WTC11 (cell line): Measurements from ENCODE around the gene CLPSL1. TPM values are rescaled to one million over a fixed set of nuclear protein-coding genes. Genes with fewer than 3 reads are reported as not detected.

ENCODE experiments used
- ATAC-seq: fragments of 200-7000 bp; cut with Tn5 transposase; 2 replicates; pipeline ENCODE4 v1.10.0; 2021; ENCODE audit warnings: mild to moderate bottlenecking, moderate library complexity
- CTCF ChIA-PET: fragments of 300-600 bp; sonication (Branson Sonifier 250); formaldehyde crosslinking; loops from one replicate; lab custom pipeline; 2021; ENCODE audit warnings: antibody characterized with exemption; lab: Charles Lee
- POLR2A ChIA-PET: fragments of 350-600 bp; sonication (Branson Sonifier 250); formaldehyde crosslinking; loops from one replicate; lab custom pipeline; 2021; ENCODE audit warnings: antibody characterized with exemption; lab: Charles Lee
- DNase-seq: peaks from one replicate; pipeline ENCODE4 v3.0.0; 2021; ENCODE audit warnings: low spot score
- H3K27ac Mint-ChIP-seq: 2 replicates; pipeline ENCODE4 v1.8.0; 2021; ENCODE audit warnings: mixed read lengths
- H3K27me3 Mint-ChIP-seq: 2 replicates; pipeline ENCODE4 v1.8.0; 2021; ENCODE audit warnings: low read depth, mild to moderate bottlenecking, moderate library complexity, mixed read lengths
- H3K36me3 Mint-ChIP-seq: 2 replicates; pipeline ENCODE4 v1.8.0; 2021; ENCODE audit warnings: mixed read lengths
- H3K4me1 Mint-ChIP-seq: 2 replicates; pipeline ENCODE4 v1.8.0; 2022; ENCODE audit warnings: mixed read lengths
- H3K4me3 Mint-ChIP-seq: 2 replicates; pipeline ENCODE4 v1.8.0; 2021; ENCODE audit warnings: mild to moderate bottlenecking, moderate library complexity, mixed read lengths
- H3K9me3 Mint-ChIP-seq: 2 replicates; pipeline ENCODE4 v1.8.0; 2021; ENCODE audit warnings: mixed read lengths
- ETV6 ChIP-seq: sonication (generic); formaldehyde crosslinking; IDR thresholded peaks from 2 replicates; pipeline ENCODE4 v1.8.1; 2022; ENCODE audit warnings: mild to moderate bottlenecking, missing genetic modification reagents
- HMGA2 ChIP-seq: fragments of 250-450 bp; sonication (Bioruptor Pico); IDR thresholded peaks from 2 replicates; pipeline ENCODE4 v1.4.0; 2021; ENCODE audit warnings: mild to moderate bottlenecking, moderate library complexity
- NR1H2 ChIP-seq: sonication (generic); formaldehyde crosslinking; IDR thresholded peaks from 2 replicates; pipeline ENCODE4 v1.9.0; 2021; ENCODE audit warnings: mild to moderate bottlenecking, moderate library complexity, missing genetic modification reagents
- RORB ChIP-seq: fragments of 250-450 bp; sonication (Bioruptor Pico); IDR thresholded peaks from 2 replicates; pipeline ENCODE4 v1.9.0; 2021; ENCODE audit warnings: mild to moderate bottlenecking
- total RNA-seq: library from RNA; stranded (reverse); gene quantifications from 3 replicates; pipeline ENCODE4 v1.2.3, GENCODE V29; 2021
- TF ChIP-seq, protein P1 (sequence below): sonication (generic); formaldehyde crosslinking; IDR thresholded peaks from 2 replicates; pipeline ENCODE4 v1.8.0; 2022; ENCODE audit warnings: missing genetic modification reagents
- TF ChIP-seq, protein P2 (sequence below): sonication (generic); formaldehyde crosslinking; conservative IDR thresholded peaks from 2 replicates; pipeline ENCODE4 v1.8.1; 2023; ENCODE audit warnings: mild to moderate bottlenecking, low read depth, missing genetic modification reagents, moderate library complexity
- TF ChIP-seq, protein P3 (sequence below): sonication (generic); formaldehyde crosslinking; IDR thresholded peaks from 2 replicates; pipeline ENCODE4 v1.8.1; 2023; ENCODE audit warnings: mild to moderate bottlenecking, missing genetic modification reagents, borderline replicate concordance
- TF ChIP-seq, protein P4 (sequence below): sonication (generic); formaldehyde crosslinking; IDR thresholded peaks from 2 replicates; pipeline ENCODE4 v1.8.0; 2022; ENCODE audit warnings: mild to moderate bottlenecking, missing genetic modification reagents
- TF ChIP-seq, protein P5 (sequence below): sonication (generic); formaldehyde crosslinking; IDR thresholded peaks from 2 replicates; pipeline ENCODE4 v1.8.0; 2022; ENCODE audit warnings: mild to moderate bottlenecking, missing genetic modification reagents
- TF ChIP-seq, protein P6 (sequence below): sonication (generic); formaldehyde crosslinking; conservative IDR thresholded peaks from 2 replicates; pipeline ENCODE4 v1.8.1; 2022; ENCODE audit warnings: mild to moderate bottlenecking, missing genetic modification reagents
- TF ChIP-seq, protein P7 (sequence below): sonication (generic); formaldehyde crosslinking; IDR thresholded peaks from 2 replicates; pipeline ENCODE4 v1.8.0; 2023; ENCODE audit warnings: missing genetic modification reagents, mild to moderate bottlenecking, borderline replicate concordance
- TF ChIP-seq, protein P8 (sequence below): fragments of 250-450 bp; sonication (Bioruptor Pico); IDR thresholded peaks from 2 replicates; pipeline ENCODE4 v2.1.2; 2022; ENCODE audit warnings: mild to moderate bottlenecking, moderate library complexity

Gene CLPSL1
- total RNA-seq, 1 experiment from 2014 or later, result 0.42 TPM

DNA sequence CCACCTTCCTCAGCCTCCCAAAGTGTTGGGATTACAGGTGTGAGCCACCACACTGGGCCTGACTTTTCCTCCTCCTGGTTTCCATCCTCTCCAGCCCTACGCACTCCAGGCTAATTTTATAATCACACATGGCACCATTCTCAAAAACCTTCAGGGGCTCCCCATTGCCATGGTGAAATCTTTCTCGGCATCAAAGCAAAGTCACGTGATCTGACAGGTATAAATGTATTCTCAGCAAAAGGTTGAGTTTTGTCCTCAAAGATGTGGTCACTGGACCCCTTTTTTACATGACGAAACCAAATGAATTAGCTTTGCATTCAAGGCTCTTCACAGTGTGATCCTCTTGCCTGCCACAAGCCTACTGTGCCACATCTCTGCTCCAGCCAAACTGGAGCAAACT, 28.5 kb upstream of the CLPSL1 start (continued):
- TF ChIP-seq, protein P1, sequence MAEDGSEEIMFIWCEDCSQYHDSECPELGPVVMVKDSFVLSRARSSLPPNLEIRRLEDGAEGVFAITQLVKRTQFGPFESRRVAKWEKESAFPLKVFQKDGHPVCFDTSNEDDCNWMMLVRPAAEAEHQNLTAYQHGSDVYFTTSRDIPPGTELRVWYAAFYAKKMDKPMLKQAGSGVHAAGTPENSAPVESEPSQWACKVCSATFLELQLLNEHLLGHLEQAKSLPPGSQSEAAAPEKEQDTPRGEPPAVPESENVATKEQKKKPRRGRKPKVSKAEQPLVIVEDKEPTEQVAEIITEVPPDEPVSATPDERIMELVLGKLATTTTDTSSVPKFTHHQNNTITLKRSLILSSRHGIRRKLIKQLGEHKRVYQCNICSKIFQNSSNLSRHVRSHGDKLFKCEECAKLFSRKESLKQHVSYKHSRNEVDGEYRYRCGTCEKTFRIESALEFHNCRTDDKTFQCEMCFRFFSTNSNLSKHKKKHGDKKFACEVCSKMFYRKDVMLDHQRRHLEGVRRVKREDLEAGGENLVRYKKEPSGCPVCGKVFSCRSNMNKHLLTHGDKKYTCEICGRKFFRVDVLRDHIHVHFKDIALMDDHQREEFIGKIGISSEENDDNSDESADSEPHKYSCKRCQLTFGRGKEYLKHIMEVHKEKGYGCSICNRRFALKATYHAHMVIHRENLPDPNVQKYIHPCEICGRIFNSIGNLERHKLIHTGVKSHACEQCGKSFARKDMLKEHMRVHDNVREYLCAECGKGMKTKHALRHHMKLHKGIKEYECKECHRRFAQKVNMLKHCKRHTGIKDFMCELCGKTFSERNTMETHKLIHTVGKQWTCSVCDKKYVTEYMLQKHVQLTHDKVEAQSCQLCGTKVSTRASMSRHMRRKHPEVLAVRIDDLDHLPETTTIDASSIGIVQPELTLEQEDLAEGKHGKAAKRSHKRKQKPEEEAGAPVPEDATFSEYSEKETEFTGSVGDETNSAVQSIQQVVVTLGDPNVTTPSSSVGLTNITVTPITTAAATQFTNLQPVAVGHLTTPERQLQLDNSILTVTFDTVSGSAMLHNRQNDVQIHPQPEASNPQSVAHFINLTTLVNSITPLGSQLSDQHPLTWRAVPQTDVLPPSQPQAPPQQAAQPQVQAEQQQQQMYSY (CRISPR knock-in tag), result no peak
- TF ChIP-seq HMGA2, result no peak
- TF ChIP-seq, protein P2, sequence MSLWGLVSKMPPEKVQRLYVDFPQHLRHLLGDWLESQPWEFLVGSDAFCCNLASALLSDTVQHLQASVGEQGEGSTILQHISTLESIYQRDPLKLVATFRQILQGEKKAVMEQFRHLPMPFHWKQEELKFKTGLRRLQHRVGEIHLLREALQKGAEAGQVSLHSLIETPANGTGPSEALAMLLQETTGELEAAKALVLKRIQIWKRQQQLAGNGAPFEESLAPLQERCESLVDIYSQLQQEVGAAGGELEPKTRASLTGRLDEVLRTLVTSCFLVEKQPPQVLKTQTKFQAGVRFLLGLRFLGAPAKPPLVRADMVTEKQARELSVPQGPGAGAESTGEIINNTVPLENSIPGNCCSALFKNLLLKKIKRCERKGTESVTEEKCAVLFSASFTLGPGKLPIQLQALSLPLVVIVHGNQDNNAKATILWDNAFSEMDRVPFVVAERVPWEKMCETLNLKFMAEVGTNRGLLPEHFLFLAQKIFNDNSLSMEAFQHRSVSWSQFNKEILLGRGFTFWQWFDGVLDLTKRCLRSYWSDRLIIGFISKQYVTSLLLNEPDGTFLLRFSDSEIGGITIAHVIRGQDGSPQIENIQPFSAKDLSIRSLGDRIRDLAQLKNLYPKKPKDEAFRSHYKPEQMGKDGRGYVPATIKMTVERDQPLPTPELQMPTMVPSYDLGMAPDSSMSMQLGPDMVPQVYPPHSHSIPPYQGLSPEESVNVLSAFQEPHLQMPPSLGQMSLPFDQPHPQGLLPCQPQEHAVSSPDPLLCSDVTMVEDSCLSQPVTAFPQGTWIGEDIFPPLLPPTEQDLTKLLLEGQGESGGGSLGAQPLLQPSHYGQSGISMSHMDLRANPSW (CRISPR knock-in tag), result no peak
- no peak for TF ChIP-seq RORB (CRISPR knock-in tag)

DNA sequence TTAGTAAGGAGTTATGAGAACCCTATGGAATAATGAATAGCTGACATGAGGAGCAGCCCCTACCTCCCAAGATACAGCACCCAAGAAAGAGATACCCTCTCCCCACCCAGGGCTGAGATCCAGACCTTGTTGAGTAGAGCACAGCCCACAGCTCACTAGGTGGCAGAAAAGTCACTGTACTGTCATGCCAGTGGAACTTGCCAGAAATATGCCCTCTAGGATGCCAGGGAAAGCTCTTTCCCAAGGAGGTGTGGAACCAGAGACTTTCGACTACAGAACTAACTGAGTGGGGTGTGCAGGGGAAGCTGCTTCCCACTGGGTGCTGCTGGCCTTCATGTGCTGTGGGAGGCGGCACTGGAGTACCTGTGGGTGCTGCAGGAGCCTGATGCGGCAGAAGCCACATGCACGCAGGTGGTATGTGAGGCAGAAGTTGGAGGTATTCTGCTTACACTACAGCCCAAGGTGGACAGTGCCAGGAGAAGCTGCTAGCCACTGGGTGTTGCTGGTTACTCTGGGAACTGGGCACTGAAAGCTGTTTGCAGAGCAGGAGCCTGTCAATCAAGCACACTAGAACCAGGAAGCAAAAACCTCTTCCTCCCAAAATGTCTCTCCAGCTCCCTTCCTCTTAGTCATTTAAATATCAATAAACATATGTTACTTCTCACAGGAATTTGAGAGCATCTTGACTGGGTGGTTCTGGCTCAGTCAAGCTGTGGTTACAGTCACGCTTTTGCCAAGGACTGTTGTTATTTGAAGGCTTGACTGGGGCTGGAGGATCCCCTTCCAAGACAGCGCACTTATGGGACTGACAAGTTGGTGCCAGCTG, 26.2 kb upstream of the CLPSL1 start:
- H3K9me3 Mint-ChIP-seq, result no peaks in the 10 kb centered on the region
- POLR2A ChIA-PET, result interaction anchor here (0.9 kb wide), 1 partner anchor 9 kb away, joined by 4 read pairs; no protein-coding TSS in a partner anchor
- no peak overlapping the region for H3K27ac Mint-ChIP-seq
- no peak overlapping the region for H3K4me3 Mint-ChIP-seq
- H3K27me3 Mint-ChIP-seq, result no peaks in the 10 kb centered on the region; the same call in 1 of the 2 replicates
- DNase-seq (no peak), ATAC-seq (no peak)
- H3K4me1 Mint-ChIP-seq, result peaks cover 40% of the 10 kb centered on the region
- CTCF ChIA-PET, result interaction anchor here (0.8 to 6.0 kb wide), 9 partner anchors 9 to 232 kb away, joined by 3 to 86 read pairs (median 4); partner anchors contain the start of gene ARMC12
- H3K36me3 Mint-ChIP-seq, result no peaks in the 10 kb centered on the region
- TF ChIP-seq, protein P3, sequence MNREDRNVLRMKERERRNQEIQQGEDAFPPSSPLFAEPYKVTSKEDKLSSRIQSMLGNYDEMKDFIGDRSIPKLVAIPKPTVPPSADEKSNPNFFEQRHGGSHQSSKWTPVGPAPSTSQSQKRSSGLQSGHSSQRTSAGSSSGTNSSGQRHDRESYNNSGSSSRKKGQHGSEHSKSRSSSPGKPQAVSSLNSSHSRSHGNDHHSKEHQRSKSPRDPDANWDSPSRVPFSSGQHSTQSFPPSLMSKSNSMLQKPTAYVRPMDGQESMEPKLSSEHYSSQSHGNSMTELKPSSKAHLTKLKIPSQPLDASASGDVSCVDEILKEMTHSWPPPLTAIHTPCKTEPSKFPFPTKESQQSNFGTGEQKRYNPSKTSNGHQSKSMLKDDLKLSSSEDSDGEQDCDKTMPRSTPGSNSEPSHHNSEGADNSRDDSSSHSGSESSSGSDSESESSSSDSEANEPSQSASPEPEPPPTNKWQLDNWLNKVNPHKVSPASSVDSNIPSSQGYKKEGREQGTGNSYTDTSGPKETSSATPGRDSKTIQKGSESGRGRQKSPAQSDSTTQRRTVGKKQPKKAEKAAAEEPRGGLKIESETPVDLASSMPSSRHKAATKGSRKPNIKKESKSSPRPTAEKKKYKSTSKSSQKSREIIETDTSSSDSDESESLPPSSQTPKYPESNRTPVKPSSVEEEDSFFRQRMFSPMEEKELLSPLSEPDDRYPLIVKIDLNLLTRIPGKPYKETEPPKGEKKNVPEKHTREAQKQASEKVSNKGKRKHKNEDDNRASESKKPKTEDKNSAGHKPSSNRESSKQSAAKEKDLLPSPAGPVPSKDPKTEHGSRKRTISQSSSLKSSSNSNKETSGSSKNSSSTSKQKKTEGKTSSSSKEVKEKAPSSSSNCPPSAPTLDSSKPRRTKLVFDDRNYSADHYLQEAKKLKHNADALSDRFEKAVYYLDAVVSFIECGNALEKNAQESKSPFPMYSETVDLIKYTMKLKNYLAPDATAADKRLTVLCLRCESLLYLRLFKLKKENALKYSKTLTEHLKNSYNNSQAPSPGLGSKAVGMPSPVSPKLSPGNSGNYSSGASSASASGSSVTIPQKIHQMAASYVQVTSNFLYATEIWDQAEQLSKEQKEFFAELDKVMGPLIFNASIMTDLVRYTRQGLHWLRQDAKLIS (CRISPR knock-in tag), result no peak
- TF ChIP-seq, protein P4, sequence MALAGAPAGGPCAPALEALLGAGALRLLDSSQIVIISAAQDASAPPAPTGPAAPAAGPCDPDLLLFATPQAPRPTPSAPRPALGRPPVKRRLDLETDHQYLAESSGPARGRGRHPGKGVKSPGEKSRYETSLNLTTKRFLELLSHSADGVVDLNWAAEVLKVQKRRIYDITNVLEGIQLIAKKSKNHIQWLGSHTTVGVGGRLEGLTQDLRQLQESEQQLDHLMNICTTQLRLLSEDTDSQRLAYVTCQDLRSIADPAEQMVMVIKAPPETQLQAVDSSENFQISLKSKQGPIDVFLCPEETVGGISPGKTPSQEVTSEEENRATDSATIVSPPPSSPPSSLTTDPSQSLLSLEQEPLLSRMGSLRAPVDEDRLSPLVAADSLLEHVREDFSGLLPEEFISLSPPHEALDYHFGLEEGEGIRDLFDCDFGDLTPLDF (CRISPR knock-in tag), result no peak
- TF ChIP-seq ETV6 (CRISPR knock-in tag), result no peak
- no peak for TF ChIP-seq NR1H2 (CRISPR knock-in tag)
- TF ChIP-seq, protein P5, sequence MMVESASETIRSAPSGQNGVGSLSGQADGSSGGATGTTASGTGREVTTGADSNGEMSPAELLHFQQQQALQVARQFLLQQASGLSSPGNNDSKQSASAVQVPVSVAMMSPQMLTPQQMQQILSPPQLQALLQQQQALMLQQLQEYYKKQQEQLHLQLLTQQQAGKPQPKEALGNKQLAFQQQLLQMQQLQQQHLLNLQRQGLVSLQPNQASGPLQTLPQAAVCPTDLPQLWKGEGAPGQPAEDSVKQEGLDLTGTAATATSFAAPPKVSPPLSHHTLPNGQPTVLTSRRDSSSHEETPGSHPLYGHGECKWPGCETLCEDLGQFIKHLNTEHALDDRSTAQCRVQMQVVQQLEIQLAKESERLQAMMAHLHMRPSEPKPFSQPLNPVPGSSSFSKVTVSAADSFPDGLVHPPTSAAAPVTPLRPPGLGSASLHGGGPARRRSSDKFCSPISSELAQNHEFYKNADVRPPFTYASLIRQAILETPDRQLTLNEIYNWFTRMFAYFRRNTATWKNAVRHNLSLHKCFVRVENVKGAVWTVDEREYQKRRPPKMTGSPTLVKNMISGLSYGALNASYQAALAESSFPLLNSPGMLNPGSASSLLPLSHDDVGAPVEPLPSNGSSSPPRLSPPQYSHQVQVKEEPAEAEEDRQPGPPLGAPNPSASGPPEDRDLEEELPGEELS, result no peak
- TF ChIP-seq, protein P6, sequence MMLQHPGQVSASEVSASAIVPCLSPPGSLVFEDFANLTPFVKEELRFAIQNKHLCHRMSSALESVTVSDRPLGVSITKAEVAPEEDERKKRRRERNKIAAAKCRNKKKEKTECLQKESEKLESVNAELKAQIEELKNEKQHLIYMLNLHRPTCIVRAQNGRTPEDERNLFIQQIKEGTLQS (CRISPR knock-in tag), result no peak
- TF ChIP-seq, protein P7, sequence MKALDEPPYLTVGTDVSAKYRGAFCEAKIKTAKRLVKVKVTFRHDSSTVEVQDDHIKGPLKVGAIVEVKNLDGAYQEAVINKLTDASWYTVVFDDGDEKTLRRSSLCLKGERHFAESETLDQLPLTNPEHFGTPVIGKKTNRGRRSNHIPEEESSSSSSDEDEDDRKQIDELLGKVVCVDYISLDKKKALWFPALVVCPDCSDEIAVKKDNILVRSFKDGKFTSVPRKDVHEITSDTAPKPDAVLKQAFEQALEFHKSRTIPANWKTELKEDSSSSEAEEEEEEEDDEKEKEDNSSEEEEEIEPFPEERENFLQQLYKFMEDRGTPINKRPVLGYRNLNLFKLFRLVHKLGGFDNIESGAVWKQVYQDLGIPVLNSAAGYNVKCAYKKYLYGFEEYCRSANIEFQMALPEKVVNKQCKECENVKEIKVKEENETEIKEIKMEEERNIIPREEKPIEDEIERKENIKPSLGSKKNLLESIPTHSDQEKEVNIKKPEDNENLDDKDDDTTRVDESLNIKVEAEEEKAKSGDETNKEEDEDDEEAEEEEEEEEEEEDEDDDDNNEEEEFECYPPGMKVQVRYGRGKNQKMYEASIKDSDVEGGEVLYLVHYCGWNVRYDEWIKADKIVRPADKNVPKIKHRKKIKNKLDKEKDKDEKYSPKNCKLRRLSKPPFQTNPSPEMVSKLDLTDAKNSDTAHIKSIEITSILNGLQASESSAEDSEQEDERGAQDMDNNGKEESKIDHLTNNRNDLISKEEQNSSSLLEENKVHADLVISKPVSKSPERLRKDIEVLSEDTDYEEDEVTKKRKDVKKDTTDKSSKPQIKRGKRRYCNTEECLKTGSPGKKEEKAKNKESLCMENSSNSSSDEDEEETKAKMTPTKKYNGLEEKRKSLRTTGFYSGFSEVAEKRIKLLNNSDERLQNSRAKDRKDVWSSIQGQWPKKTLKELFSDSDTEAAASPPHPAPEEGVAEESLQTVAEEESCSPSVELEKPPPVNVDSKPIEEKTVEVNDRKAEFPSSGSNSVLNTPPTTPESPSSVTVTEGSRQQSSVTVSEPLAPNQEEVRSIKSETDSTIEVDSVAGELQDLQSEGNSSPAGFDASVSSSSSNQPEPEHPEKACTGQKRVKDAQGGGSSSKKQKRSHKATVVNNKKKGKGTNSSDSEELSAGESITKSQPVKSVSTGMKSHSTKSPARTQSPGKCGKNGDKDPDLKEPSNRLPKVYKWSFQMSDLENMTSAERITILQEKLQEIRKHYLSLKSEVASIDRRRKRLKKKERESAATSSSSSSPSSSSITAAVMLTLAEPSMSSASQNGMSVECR (CRISPR knock-in tag), result no peak
- TF ChIP-seq, protein P8, sequence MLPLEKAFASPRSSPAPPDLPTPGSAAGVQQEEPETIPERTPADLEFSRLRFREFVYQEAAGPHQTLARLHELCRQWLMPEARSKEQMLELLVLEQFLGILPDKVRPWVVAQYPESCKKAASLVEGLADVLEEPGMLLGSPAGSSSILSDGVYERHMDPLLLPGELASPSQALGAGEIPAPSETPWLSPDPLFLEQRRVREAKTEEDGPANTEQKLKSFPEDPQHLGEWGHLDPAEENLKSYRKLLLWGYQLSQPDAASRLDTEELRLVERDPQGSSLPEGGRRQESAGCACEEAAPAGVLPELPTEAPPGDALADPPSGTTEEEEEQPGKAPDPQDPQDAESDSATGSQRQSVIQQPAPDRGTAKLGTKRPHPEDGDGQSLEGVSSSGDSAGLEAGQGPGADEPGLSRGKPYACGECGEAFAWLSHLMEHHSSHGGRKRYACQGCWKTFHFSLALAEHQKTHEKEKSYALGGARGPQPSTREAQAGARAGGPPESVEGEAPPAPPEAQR (CRISPR knock-in tag), result no peak
